ENCODE results near the gene CNIH3. TPM values are rescaled to one million over a fixed set of nuclear protein-coding genes. Genes with fewer than 3 reads are reported as not detected.

The CNIH3 gene
- total RNA-seq, 1 experiment from 2014 or later = 4.2 TPM

- TF ChIP-seq, protein P1, sequence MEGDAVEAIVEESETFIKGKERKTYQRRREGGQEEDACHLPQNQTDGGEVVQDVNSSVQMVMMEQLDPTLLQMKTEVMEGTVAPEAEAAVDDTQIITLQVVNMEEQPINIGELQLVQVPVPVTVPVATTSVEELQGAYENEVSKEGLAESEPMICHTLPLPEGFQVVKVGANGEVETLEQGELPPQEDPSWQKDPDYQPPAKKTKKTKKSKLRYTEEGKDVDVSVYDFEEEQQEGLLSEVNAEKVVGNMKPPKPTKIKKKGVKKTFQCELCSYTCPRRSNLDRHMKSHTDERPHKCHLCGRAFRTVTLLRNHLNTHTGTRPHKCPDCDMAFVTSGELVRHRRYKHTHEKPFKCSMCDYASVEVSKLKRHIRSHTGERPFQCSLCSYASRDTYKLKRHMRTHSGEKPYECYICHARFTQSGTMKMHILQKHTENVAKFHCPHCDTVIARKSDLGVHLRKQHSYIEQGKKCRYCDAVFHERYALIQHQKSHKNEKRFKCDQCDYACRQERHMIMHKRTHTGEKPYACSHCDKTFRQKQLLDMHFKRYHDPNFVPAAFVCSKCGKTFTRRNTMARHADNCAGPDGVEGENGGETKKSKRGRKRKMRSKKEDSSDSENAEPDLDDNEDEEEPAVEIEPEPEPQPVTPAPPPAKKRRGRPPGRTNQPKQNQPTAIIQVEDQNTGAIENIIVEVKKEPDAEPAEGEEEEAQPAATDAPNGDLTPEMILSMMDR (conservative IDR thresholded peaks at IDR 0.05) = no peak
- no peak overlapping the region for H3K4me3 Mint-ChIP-seq
- H3K36me3 Mint-ChIP-seq (ENCODE audit: insufficient read depth in 1 of 3, low read depth in 3 of 3) = peaks cover 3 to 11% (median 4%) of the 10 kb centered on the region in 3 experiments; a peak in 5 of 7 replicates
- no peak overlapping the region for H3K18ac ChIP-seq (ENCODE audit: insufficient read length, low read depth, low read length)
- H3K9me3 Mint-ChIP-seq = peaks cover 10% of the 10 kb centered on the region in 2 experiments
- no peak overlapping the region for H3K27ac ChIP-seq (ENCODE audit: insufficient read length, low read depth, low read length)
- no peak overlapping the region for H2BK12ac ChIP-seq (ENCODE audit: insufficient read length, low read depth, low read length)
- peak overlapping the region in 1 of 3 experiments; percentile 40; a peak in 1 of 7 replicates for H3K27ac Mint-ChIP-seq
- H4K8ac ChIP-seq (replicated peaks; ENCODE audit: insufficient read length, low read depth, low read length) = no peak overlapping the region
- WGBS (ENCODE audit: extremely low coverage, insufficient read length, low lambda C conversion rate) = no CpG with 5 or more reads among the region's 5 CpGs
- no peaks in the 10 kb centered on the region for H3K79me2 ChIP-seq (ENCODE audit: insufficient read depth, low read length)
- H2BK15ac ChIP-seq (ENCODE audit: low read depth, low read length) = no peak overlapping the region
- no peak overlapping the region for H3K14ac ChIP-seq (ENCODE audit: insufficient read depth, low read length)
- H3K27me3 ChIP-seq (ENCODE audit: insufficient read depth, low read length) = no peaks in the 10 kb centered on the region
- H3T11ph ChIP-seq (ENCODE audit: low read length) = no peak overlapping the region
- no peak overlapping the region for H2AFZ ChIP-seq (ENCODE audit: low read length)
- no peak overlapping the region for H3K9ac ChIP-seq (ENCODE audit: extremely low read depth, insufficient read length, low read length)
- H3K56ac ChIP-seq (ENCODE audit: insufficient read length, low read depth, low read length) = no peak overlapping the region
- H3K23me2 ChIP-seq (ENCODE audit: insufficient read length, low read depth, low read length, poor library complexity, severe bottlenecking) = no peaks in the 10 kb centered on the region
- no peak overlapping the region for H2BK5ac ChIP-seq (ENCODE audit: insufficient read length, low read length)
- H3K4me1 Mint-ChIP-seq = peaks cover 26 to 31% of the 10 kb centered on the region in 2 experiments
- no peaks in the 10 kb centered on the region for H3K9me3 ChIP-seq (ENCODE audit: control insufficient read depth, low read depth, low read length)
- no peak overlapping the region for H4K91ac ChIP-seq (ENCODE audit: insufficient read length, low read depth, low read length)
- H3K4me1 ChIP-seq (ENCODE audit: insufficient read depth, low read length) = no peaks in the 10 kb centered on the region; the same call in 1 of the 2 replicates
- H4K5ac ChIP-seq (ENCODE audit: insufficient read length, low read depth, low read length) = no peak overlapping the region
- no peaks in the 10 kb centered on the region for H4K20me1 ChIP-seq (ENCODE audit: control insufficient read depth, insufficient read depth, insufficient read length)
- H3K79me1 ChIP-seq (ENCODE audit: insufficient read depth, low read depth, low read length, poor library complexity, severe bottlenecking) = no peaks in the 10 kb centered on the region
- DNase-seq = no peak
- H3K27me3 Mint-ChIP-seq (ENCODE audit: low read depth) = peaks cover 9% of the 10 kb centered on the region
- no peak overlapping the region for H2BK120ac ChIP-seq (ENCODE audit: low read depth, low read length, poor library complexity, severe bottlenecking)
- H2BK20ac ChIP-seq (ENCODE audit: low read depth, low read length, poor library complexity, severe bottlenecking) = no peak overlapping the region
- no peak overlapping the region for H2AK5ac ChIP-seq (ENCODE audit: insufficient read length, low read length)
- H3K4me2 ChIP-seq (ENCODE audit: insufficient read depth, insufficient read length, low read length) = no peak overlapping the region
- H3K23ac ChIP-seq (ENCODE audit: insufficient read length, low read depth, low read length) = no peak overlapping the region
- H3K4ac ChIP-seq (ENCODE audit: low read depth, low read length) = no peak overlapping the region
Measured at GRCh38 chr1:224763126-224763775, 147.1 kb downstream of the CNIH3 start.
